ELF-1 (cell line): ENCODE results near the gene DENND4B.
"Not testable (repeated sequence)": the region's sequence is repeated elsewhere in the genome, so short reads cannot be mapped to it uniquely, and the experiment has no call there.

Source experiments
- DNase-seq: peaks from one replicate; pipeline ENCODE4 v3.0.0-alpha.2; 2016; ENCODE audit warnings: low read depth, low spot score

The DENND4B gene

GRCh38 chr1:153926405-153926804 lies 20.1 kb downstream of the DENND4B start:
- no peak for DNase-seq

DNA sequence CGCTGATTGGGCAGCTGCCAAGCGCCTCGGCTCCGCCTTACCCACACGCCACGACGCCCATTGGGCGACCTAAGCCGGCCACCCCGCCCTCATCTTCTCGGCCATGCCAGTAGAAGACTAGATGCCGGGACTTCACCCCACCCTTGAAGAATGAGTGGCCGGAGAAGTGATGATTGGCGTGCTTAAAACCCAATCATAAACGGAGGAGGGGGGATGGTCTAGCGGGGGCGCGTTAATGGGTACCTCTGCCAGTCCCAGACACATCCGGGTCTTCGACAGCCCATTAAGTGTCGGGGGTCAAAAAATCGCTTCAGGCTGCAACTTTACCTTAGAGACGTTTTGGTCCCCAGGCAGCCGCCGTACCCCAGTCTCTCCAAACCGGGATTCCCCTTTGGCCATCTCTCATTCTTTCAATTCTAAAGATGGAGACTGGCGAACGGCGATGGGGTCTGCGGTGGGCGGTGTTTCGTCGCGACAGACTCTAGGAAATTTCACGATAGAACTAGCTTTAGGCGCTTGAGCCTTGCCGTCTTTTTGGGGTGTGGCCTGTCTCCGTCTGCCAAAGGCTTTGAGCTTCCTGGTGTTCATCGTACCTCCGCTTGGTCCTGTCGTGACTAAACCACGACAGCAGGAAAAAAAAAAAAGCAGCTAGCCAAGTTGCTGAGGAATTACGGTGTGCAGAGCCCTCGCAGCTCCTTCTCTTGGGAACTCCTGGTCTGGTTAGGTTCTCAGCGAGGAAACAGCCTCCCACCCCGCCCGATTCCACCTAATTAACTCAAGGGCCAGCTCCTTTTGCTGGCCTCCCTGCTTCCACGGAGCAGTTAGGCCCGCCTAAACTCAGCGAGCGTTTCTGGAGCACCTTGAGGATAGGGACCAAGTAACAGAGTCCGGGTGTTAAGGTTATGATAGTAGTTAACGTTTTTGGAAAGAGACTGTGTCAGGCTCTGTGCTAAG lies 23.3 kb downstream of the DENND4B start, which contains the start of gene GATAD2B:
Gene GATAD2B (minus strand): TSS at position 1 of the 954 bp plus-strand sequence. CDS start 94,625 bp downstream, outside the sequence.
- peak; percentile 100 for DNase-seq

GRCh38 chr1:153922076-153922971 lies 24.2 kb downstream of the DENND4B start:
- peak; percentile 47 for DNase-seq

- DNase-seq, result no peak
These were observed 24.8 kb downstream of the DENND4B start for GRCh38 chr1:153921803-153922075.

DNA sequence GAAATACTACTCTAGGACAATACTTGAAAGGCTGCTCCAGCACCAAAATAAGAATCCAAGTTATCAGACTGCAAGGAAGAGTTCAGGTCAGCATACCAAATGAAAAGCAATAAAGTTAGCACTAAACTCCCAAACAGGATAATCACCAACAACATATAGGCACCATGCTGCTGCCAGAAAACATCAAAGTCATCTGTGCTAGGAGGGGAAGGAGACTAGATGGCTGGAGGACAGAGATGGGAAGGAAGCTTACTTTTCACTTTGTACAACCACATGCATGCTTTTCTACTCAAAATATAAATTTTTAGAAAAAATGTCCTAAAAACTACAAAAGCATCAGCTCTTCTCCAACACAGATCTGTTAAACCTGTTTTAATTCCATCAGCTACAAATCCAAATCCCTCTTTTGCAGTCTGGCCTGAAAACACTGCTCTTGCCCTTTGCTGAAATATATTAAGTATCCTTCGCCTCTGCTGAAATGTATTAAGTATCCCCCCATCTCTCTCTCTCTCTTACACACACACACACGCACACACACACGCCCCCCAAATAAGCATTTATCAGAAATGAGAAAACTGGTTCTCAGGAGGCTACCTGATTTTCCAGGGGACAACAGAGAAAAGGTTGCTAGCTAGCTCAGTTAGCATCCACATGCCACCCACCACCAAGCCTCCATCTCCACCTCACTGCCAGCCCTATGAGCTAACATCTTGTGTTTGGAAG lies 25.3 kb downstream of the DENND4B start:
- no peak for DNase-seq

- DNase-seq, result no peak
These were observed 26.4 kb downstream of the DENND4B start for GRCh38 chr1:153919876-153920852.

DNA sequence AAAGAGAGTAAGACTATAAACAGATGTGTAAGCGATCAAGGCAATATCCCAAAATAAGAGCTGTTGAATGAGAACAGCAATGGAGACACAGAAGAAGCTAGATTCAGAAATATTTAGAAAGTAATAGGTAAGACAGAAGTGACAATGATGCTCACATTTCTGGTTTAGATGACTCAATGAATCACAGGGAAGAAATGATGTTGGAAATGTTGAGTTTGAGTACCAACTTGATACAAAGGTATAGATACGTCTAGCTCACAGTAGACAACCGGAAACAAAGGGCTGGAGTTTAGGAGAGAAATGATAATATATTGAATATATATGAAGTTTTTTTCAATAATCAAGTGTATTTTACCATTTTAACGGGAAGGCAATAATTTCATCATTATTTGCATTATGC lies 30.2 kb downstream of the DENND4B start:
- DNase-seq, result no peak

GRCh38 chr1:153912349-153912748 lies 34.2 kb downstream of the DENND4B start:
- DNase-seq, result no peak

DNA sequence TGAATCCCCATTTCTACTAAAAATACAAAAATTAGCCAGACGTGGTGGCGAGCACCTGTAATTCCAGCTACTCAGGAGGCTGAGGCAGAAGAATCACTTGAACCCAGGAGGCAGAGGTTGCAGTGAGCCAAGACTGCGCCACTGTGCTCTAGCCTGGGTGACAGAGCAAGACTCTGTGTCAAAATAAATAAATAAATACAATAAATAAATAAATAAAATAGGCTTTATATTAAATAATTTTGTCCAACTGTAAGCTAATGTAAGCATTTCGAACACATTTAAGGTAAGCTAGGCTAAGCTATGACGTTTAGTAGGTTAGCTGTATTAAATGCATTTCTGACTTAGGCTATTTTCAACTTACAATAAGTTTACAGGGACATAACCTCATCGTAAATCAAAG lies 36.0 kb downstream of the DENND4B start:
- not testable (repeated sequence) for DNase-seq

GRCh38 chr1:153908071-153908470 lies 38.4 kb downstream of the DENND4B start:
- no peak for DNase-seq

DNA sequence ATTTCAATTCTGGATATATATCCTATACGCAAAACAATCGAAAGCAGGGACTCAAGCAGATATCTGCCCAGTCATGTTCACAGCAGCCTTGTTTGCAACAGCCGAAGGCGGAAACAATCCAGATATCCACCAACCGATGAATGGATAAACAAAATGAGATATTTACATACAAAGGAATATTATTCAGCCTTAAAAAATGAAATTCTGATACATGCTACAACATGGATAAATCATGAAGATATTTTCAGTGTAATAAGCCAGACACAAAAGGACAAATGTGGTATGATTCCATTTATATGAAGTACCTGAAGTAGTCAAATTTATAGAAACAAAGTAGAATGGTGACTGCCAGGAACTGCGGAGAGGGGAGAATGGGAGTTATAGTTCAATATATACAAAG lies 39.4 kb downstream of the DENND4B start:
- DNase-seq, result no peak

DNA sequence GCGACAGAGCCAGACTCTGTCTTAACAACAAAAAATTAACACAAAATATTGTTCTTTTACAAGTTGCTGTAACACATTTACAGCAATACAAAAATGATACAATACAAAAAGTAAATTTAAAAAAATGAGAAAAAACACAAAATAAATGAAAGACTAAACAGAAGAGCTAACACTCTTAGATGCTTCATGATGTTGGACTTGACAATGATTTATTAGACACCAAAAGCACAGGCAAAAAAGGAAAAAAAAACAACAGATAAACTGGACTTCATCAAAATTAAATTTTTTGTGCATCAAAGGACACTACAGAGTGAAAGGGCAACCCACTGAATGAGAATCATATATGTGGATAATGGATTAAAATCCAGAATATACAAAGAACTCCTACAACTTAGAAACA lies 40.1 kb downstream of the DENND4B start:
- DNase-seq, result no peak

DNA sequence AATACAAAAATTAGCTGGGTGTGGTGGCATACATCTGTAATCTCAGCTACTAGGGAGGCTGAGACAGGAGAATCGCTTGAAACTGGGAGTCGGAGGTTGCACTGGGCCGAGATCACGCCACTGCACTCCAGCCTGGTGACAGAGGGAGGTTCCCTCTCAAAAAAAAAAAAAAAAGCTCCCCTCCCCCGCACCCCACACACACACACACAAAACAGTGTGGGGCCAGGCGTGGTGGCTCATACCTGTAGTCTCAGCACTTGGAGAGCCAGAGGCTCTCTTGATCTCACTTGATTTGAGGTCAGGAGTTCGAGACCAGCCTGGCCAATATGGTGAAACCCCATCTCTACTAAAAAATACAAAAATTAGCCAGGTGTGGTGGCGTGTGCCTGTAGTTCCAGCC lies 40.6 kb downstream of the DENND4B start:
- peak; percentile 24 for DNase-seq

GRCh38 chr1:153903841-153904455 lies 42.6 kb downstream of the DENND4B start:
- no peak for DNase-seq

DNA sequence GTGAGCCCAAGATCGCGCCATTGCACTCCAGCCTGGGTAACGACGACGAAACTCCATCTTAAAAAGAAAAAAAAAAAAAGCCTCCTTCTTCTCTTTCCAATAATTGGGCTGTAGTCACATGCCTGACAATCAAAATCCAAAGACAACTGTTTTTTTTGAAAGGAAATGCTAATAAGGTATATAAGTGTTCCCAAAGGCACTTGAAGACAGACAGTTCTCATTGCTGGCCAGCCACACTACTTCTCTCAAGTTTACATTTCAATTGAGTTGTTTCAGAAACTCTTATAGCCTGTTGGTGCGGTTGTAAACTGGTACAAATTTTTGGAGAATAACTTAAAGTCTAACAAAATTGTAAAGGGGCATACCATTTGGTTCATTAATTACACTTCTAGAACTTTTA lies 47.0 kb downstream of the DENND4B start:
- no peak for DNase-seq

GRCh38 chr1:153895866-153896265 lies 50.7 kb downstream of the DENND4B start:
- DNase-seq, result not testable (repeated sequence)

DNA sequence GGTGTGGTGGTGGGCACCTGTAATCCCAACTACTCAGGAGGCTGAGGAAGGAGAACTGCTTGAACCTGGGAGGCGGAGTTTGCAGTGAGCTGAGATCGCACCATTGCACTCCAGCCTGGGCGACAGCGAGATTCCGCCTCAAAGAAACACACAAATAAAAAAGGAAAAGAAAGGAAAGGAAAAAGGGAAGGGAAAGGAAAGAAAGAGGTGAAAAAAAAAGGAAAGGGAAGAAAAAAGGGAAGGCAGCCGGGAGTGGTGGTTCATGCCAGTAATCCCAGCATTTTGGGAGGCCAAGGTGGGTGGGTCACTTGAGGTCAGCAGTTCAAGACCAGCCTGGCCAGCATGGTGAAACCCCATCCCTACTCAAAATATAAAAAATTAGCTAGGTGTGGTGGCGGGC lies 55.5 kb downstream of the DENND4B start:
- not testable (repeated sequence) for DNase-seq

DNA sequence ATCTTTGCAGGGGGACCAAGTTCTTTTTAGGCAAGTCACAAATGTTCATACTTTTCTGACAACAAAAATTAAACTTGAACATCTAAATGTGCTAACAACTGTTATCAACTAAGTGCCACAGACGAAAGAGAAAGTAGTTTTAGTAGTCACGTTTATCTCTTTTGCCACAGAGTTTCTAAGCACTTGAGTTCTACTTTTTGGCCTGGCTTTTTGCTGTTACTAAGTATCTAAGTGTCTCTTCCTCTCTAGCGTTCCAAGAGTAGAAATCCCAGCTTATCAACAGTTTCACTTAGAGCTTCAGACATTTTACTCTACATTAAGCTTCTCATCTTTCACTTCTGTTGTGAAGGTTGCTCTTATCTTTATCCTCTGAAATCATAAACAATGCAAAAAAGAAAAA lies 58.0 kb downstream of the DENND4B start:
- no peak for DNase-seq

- DNase-seq, result no peak
These were observed 60.4 kb downstream of the DENND4B start for GRCh38 chr1:153886127-153886526.

DNA sequence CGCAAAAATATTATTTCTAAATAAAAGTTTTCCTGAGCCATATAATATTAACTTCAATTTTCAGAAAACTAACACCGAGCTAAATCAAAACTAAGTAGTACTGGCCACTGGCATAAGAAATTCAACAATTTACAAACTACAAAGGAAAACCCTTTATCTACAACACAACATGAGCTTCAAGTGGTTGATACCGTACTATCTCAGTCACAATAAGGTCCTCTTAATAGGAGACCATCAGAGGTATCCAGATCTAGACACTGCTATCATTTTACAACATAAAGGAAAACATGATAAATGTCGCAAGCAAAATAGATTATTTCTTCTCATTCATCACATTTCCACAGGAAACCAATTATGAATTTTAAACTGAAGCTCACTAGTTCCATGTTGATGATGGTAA lies 63.3 kb downstream of the DENND4B start:
- no peak for DNase-seq
